Right lobe of liver (tissue), 4 donors: ENCODE results near the gene MED8.

Source experiments
- POLR2A ChIP-seq: fragments of 450-650 bp; IDR thresholded peaks from one replicate; pipeline ENCODE4 v1.6.1; 2017; ENCODE audit warnings: antibody characterized with exemption, mild to moderate bottlenecking
- TF ChIP-seq, protein P1 (sequence below), 4 donors: fragments of 200-600 bp in 3 of 4; fragments of 450-650 bp in 1 of 4; IDR thresholded peaks; one replicate each; pipeline versions ENCODE4 v1.5.1 to v1.8.0; 2016 to 2022; ENCODE audit warnings: antibody characterized with exemption in 4 of 4, mild to moderate bottlenecking in 2 of 4
- donor health status: DM: no; HTN: no; CAD: no.
- donor health status: DM: no; HTN: no; CAD: no.
- donor health status: DM: no; HTN: yes; CAD: no.

DNA sequence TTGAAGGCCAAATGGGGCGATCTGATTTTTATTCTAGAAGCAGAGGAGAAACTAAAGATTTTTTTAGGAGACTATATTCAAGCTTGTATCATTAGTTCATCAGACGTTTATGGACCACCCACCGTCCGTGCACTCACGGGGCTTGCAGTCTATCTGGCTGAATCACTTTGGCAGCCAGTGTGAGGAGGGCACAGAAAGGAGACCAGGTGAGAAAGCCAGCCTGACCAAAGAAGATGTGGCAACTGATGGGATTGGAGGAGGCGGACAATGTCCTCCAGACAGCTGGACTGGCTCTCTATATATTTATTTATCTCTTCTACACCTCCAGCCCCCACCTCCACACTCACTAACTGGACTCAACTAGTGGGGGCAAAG, 21.0 kb downstream of the MED8 start:
- TF ChIP-seq, protein P1, sequence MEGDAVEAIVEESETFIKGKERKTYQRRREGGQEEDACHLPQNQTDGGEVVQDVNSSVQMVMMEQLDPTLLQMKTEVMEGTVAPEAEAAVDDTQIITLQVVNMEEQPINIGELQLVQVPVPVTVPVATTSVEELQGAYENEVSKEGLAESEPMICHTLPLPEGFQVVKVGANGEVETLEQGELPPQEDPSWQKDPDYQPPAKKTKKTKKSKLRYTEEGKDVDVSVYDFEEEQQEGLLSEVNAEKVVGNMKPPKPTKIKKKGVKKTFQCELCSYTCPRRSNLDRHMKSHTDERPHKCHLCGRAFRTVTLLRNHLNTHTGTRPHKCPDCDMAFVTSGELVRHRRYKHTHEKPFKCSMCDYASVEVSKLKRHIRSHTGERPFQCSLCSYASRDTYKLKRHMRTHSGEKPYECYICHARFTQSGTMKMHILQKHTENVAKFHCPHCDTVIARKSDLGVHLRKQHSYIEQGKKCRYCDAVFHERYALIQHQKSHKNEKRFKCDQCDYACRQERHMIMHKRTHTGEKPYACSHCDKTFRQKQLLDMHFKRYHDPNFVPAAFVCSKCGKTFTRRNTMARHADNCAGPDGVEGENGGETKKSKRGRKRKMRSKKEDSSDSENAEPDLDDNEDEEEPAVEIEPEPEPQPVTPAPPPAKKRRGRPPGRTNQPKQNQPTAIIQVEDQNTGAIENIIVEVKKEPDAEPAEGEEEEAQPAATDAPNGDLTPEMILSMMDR (IDR thresholded peaks at IDR 0.05): no peak
- no peak for TF ChIP-seq POLR2A
